ACC112 (cell line): ENCODE results near the gene STON2.

Source experiments
- H2AFZ ChIP-seq: fragments of 200-600 bp; sonication (generic); one replicate; pipeline ENCODE4 v1.6.0; 2017; ENCODE audit warnings: antibody characterized with exemption, low read length; ENCODE audit not compliant: unreplicated experiment
- H3K27ac ChIP-seq: fragments of 200-600 bp; sonication (generic); 2 replicates; pipeline ENCODE4 v1.5.1; 2014; ENCODE audit warnings: low read depth, mild to moderate bottlenecking, antibody characterized with exemption, low read length, moderate library complexity
- H3K27me3 ChIP-seq: fragments of 200-600 bp; sonication (generic); 2 replicates; pipeline ENCODE4 v1.6.1; 2014; ENCODE audit warnings: mild to moderate bottlenecking, antibody characterized with exemption, low read length, moderate library complexity, mixed read lengths; ENCODE audit not compliant: insufficient read depth
- H3K36me3 ChIP-seq: fragments of 200-600 bp; sonication (generic); 2 replicates; pipeline ENCODE4 v1.6.1; 2016; ENCODE audit warnings: mild to moderate bottlenecking, antibody characterized with exemption, low read length, moderate library complexity, mixed read lengths; ENCODE audit not compliant: insufficient read depth
- H3K4me1 ChIP-seq: fragments of 200-600 bp; sonication (generic); one replicate; pipeline ENCODE4 v1.6.1; 2016; ENCODE audit warnings: low read length, mixed read lengths; ENCODE audit not compliant: insufficient read depth, unreplicated experiment, control insufficient read depth
- H3K4me3 ChIP-seq: fragments of 200-600 bp; sonication (generic); 2 replicates; pipeline ENCODE4 v1.5.1; 2014; ENCODE audit warnings: mild to moderate bottlenecking, low read depth, low read length
- H3K79me2 ChIP-seq: fragments of 200-600 bp; sonication (generic); one replicate; pipeline ENCODE4 v1.6.0; 2016; ENCODE audit warnings: low read length; ENCODE audit not compliant: control insufficient read depth, unreplicated experiment, insufficient read depth

STON2 gene

DNA sequence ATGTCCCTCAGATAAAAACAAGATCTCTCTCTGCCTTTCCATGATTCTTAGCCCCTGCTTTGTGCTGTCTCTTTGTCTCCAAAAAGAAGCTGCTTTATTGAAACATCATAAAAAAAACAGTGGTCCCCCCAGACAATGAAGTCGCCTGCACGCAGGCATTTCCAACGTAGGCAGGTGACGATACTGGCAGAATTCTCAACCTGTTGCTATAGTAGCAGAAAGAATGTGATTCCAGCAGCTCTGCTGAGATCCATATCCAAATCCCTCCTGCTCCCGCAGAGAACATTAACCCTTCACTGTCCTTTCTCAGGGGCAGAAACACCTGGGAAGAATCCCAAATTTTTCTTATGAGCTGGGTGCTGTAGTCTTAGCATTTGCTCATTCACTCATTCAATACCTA is 84.8 kb downstream of the STON2 start:
- Histone ChIP-seq H3K27me3 (peaks cover 16% of the 10 kb centered on the region), H3K79me2 (no peaks in the 10 kb centered on the region), H2AFZ (no peak overlapping the region), H3K4me1 (no peaks in the 10 kb centered on the region), H3K27ac (no peak overlapping the region), H3K4me3 (no peak overlapping the region), H3K36me3 (no peaks in the 10 kb centered on the region)

DNA sequence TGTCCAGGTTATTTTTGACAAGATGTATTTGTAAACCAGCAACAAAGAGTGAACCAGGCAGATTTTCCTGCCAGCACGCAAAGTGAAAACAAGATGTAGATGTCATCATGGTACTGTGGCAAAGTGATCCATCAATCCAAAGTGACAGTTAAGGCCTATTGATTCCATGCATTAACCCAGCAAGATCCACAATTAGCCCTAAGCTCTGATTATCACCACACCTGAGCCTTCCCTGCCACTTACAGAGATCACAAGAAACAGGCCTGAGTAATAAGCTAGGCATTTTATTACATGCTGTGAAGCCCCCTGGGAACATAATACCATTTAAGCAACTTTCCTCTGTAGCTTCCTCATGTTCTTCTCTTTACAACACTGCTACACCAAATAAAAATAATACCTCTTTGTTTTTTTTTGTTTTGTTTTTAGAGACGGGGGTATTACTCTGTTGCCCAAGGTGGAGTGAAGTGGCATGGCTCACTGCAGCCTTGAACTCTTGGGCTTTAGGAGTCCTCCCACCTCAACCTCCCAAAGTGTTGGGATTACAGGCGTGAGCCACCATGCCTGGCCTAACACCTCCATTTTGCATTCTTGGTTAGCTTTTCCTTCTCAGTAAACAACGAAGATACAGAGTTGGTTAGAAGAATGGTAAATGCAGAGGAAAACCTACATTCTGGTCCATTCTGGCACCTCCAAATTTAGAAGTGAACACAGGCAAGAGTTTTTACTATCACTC is 85.5 kb downstream of the STON2 start:
- no peaks in the 10 kb centered on the region for H3K79me2 ChIP-seq
- H2AFZ ChIP-seq = no peak overlapping the region
- no peak overlapping the region for H3K4me3 ChIP-seq
- peaks cover 16% of the 10 kb centered on the region for H3K27me3 ChIP-seq
- no peaks in the 10 kb centered on the region for H3K36me3 ChIP-seq
- no peaks in the 10 kb centered on the region for H3K4me1 ChIP-seq
- no peak overlapping the region for H3K27ac ChIP-seq

DNA sequence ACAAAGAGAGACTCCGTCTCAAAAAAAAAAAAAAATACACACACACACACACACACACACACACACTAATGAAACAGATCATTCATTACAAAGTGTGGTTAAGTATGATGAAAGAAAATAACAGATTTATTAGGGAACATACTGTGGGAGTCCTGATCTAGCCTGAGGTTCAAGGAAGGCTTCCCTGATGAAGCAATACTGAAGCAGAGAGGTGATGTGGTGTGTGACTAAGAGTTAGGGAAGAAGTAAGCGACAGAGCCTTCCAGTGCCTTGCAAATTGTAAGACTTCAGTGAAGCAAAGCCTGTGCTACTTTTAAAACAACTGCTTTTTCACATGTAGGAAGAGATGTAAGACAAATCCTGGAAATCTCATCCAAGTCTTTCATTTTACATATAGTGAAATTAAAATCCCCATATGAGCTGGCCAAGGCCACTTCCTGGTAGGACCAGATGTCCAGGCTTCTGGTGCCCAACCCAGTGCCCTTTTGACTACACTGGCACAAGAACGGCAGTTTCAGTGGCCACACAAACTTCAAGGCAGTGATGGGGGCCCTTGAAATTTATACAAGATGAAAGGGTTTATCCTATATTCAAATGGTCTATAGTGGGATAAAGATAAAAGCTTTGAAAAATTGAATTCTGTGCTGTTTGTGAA is 86.2 kb downstream of the STON2 start:
- Histone ChIP-seq H2AFZ (no peak overlapping the region), H3K79me2 (no peaks in the 10 kb centered on the region), H3K27ac (no peak overlapping the region), H3K4me1 (no peaks in the 10 kb centered on the region), H3K4me3 (no peak overlapping the region), H3K27me3 (peaks cover 16% of the 10 kb centered on the region), H3K36me3 (no peaks in the 10 kb centered on the region)

DNA sequence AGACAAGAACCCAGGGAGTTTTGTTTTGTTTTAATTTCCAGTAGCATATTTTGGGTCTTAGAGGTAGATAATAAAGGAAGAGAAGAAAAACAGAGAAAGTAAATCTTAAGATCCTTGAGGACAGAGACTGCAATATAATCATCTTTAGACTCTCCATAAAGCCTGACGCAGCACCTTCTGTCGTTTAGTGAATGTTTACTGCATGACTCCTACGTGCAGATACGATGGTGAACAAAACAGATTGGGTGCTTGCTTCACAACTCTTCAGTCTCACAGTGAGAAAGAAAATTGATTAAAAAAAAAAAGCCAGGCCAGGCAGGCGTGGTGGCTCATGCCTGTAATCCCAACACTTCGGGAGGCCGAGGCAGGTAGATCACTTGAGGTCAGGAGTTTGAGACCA is 86.9 kb downstream of the STON2 start:
- Histone ChIP-seq H3K4me1 (no peaks in the 10 kb centered on the region), H3K27me3 (peaks cover 16% of the 10 kb centered on the region), H3K27ac (no peak overlapping the region), H2AFZ (no peak overlapping the region), H3K79me2 (no peaks in the 10 kb centered on the region), H3K36me3 (no peaks in the 10 kb centered on the region), H3K4me3 (no peak overlapping the region)

DNA sequence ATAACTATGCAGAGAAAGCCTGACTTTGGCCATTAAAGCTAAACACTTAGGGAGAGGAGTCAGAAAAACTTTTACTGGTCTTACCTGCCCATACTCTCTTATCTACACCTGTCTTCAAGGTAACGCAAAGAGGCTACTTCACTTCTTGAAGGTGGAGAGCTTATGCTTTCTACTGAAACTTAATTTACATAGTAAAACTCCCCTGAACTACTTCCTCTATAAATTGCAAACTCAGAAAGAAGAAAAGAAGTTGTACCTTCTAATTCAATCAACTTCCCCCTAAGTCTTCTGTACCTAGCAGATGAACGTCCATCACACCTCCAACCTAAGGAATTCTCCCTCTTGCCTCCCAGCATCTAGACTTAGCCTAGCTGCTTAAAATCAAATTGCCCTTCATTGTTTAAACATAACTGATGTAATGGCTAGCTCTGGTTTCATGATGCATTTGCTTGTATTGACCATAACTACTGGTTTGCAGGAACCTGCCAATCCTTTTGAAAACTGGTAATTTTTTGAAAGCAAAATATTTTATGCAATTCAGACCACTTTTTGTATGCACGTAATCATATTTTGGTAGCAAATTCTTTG is 87.7 kb downstream of the STON2 start:
- Histone ChIP-seq H2AFZ (no peak overlapping the region), H3K27me3 (peaks cover 16% of the 10 kb centered on the region), H3K27ac (no peak overlapping the region), H3K36me3 (no peaks in the 10 kb centered on the region), H3K79me2 (no peaks in the 10 kb centered on the region), H3K4me3 (no peak overlapping the region), H3K4me1 (no peaks in the 10 kb centered on the region)

DNA sequence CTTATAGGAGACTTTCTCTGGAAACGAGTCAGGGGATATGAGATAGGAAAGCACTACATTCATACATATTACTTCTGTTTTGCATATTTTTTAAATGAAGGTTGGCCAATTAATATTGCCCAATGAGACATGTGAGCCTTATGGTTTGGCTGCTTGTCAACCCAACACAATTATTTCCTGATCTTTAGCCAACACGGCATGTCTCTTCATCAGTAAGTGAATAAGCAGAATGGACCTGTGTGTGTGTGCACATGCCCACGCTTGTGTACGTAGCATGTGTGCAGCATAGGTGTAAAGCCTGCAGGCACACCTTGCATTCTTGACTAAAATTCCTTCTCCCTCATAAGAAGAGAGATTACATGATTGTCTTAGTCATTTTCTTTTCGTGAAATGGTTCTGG is 88.3 kb downstream of the STON2 start:
- Histone ChIP-seq H3K4me1 (no peaks in the 10 kb centered on the region), H3K36me3 (no peaks in the 10 kb centered on the region), H3K27ac (no peak overlapping the region), H3K27me3 (peaks cover 19% of the 10 kb centered on the region), H3K4me3 (no peak overlapping the region), H2AFZ (no peak overlapping the region), H3K79me2 (no peaks in the 10 kb centered on the region)

DNA sequence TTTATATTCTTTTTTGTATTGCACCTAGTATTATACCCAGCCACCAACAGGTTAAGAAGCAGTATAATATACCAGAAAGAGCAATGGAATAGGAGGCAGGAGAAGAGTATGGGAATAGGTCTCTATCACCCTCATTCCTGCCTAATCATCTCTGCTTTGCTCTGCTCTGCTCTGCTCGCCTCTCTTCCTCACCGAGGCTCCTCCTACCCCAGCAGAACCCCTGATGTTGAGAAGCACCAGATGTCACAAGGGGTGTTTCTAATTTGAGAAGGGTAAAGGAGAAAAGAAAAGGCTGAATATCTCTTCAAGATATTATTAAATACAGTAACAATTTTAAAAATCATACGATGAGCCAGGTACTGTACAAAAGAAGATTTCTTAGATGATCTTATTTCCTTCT is 89.0 kb downstream of the STON2 start:
- no peaks in the 10 kb centered on the region for H3K36me3 ChIP-seq
- no peaks in the 10 kb centered on the region for H3K79me2 ChIP-seq
- H3K4me1 ChIP-seq = no peaks in the 10 kb centered on the region
- peaks cover 20% of the 10 kb centered on the region for H3K27me3 ChIP-seq
- no peak overlapping the region for H3K27ac ChIP-seq
- H2AFZ ChIP-seq = no peak overlapping the region
- H3K4me3 ChIP-seq = no peak overlapping the region

DNA sequence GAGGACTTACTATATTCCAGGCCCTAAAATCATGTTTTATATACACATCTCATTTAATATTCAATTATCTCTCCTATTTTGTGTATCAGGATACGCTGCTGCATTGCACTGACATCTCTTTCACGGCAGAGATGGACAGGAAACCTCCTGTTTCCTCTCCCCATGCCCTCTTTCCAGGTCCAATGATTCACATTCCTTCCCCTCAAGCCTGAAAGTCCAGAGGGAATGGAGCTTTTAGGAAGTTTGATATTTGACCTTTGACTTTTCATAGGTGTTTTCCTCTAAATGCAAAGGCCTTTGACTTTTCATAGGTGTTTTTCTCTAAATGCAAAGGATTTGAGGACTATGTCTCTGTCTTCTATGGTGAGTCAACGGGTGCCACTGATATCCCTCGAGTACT is 89.5 kb downstream of the STON2 start:
- Histone ChIP-seq H3K4me1 (no peaks in the 10 kb centered on the region), H3K79me2 (no peaks in the 10 kb centered on the region), H3K27me3 (peaks cover 17% of the 10 kb centered on the region)

DNA sequence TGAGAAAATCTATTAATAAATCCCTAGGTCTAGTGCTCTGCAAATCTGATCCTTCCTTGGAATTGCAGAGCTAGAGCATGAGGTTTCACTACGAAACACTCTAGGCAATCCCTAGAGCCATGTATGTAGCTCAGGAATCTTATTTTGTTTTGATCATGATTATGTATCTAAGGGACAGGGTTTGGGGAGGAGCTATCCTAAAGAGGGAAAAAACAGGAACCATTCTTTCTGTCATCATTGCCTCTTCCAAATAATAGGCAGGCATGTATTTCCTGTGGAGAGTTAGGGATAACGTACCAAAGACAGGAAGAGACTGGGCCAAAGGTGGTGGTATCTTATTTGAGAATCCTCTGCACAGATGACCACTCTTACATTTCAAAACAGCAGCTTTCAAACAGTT is 90.6 kb downstream of the STON2 start:
- H2AFZ ChIP-seq = no peak overlapping the region

More for the DNA sequence above, 89.5 kb downstream of the STON2 start:
- H3K36me3 ChIP-seq = no peaks in the 10 kb centered on the region
- H3K27ac ChIP-seq = no peak overlapping the region
- H2AFZ ChIP-seq = no peak overlapping the region
- no peak overlapping the region for H3K4me3 ChIP-seq

DNA sequence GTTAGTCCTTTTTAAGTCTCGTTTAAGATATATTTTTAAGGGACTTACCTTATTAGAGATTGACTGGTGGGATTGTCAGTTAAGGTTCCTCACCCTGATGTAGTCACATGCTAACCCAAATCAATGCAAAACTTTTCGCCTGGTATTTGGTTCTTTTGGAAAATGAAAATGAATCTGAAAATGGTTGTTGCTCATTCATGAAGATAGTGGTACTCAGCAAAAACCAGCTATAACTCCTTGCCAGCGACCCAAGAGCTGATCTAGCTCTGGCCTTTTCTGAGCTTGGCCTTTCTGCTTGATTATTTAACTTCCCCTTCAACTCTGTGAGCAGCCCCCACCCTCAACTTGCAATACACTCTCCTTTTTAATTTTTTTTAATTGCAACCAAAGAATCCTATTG is 94.4 kb downstream of the STON2 start:
- H3K27me3 ChIP-seq = peaks cover 6% of the 10 kb centered on the region
- H3K27ac ChIP-seq = no peak overlapping the region
- no peaks in the 10 kb centered on the region for H3K4me1 ChIP-seq
- no peaks in the 10 kb centered on the region for H3K36me3 ChIP-seq
- H2AFZ ChIP-seq = no peak overlapping the region
- H3K4me3 ChIP-seq = no peak overlapping the region
- H3K79me2 ChIP-seq = no peaks in the 10 kb centered on the region

More for the DNA sequence above, 90.6 kb downstream of the STON2 start:
- Histone ChIP-seq H3K4me3 (no peak overlapping the region), H3K79me2 (no peaks in the 10 kb centered on the region), H3K4me1 (no peaks in the 10 kb centered on the region), H3K27me3 (peaks cover 11% of the 10 kb centered on the region), H3K27ac (no peak overlapping the region), H3K36me3 (no peaks in the 10 kb centered on the region)

DNA sequence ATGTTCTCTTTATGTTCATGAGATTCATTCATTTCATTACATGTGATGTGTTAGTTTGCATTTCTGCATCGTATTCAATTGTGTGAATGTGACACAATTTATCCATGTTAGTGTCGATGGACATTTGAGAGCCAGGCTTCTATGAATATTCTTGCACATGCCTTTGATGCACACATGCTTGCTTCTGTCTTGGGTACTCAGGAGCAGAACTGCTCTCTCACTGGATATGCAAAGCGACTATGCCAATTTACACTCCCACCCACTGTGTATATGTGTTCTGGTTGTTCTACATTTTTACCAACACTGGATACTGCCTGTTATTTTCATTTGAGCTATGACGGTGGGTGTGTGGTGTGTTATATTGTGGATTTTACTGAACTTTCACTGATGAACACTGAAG is 95.1 kb downstream of the STON2 start:
- Histone ChIP-seq H3K27ac (no peak overlapping the region), H3K79me2 (no peaks in the 10 kb centered on the region), H3K27me3 (peaks cover 4% of the 10 kb centered on the region; the same call in 1 of the 2 replicates), H2AFZ (no peak overlapping the region), H3K36me3 (no peaks in the 10 kb centered on the region), H3K4me1 (no peaks in the 10 kb centered on the region), H3K4me3 (no peak overlapping the region)
